ENCODE results near the gene TMTC1.
"Not testable (repeated sequence)": the region's sequence is repeated elsewhere in the genome, so short reads cannot be mapped to it uniquely, and the experiment has no call there.

Gene TMTC1

GRCh38 chr12:29783773-29784666 lies at the start of gene TMTC1:
TSS of gene TMTC1 (minus strand) at chr12:29783942. CDS start at chr12:29783751, 191 bp downstream.
- DNase-seq (ENCODE audit: low read depth in 2 of 2, low spot score in 1 of 2) = no peak

GRCh38 chr12:29831173-29831572 lies 47.4 kb upstream of the TMTC1 start:
- DNase-seq (ENCODE audit: low read depth in 2 of 2, low spot score in 1 of 2) = no peak

- DNase-seq (ENCODE audit: low read depth in 2 of 2, low spot score in 1 of 2) = no peak
Observed at GRCh38 chr12:29830391-29830790, 46.6 kb upstream of the TMTC1 start.

GRCh38 chr12:29818916-29819623 lies 35.3 kb upstream of the TMTC1 start:
- DNase-seq (ENCODE audit: low read depth in 2 of 2, low spot score in 1 of 2) = no peak

GRCh38 chr12:29816874-29817725 lies 33.4 kb upstream of the TMTC1 start:
- no peak for DNase-seq (ENCODE audit: low read depth in 2 of 2, low spot score in 1 of 2)

- not testable (repeated sequence) for DNase-seq (ENCODE audit: low read depth in 2 of 2, low spot score in 1 of 2)
Observed at GRCh38 chr12:29809616-29810361, 26.0 kb upstream of the TMTC1 start.

GRCh38 chr12:29807129-29807528 lies 23.4 kb upstream of the TMTC1 start:
- no peak for DNase-seq (ENCODE audit: low read depth in 2 of 2, low spot score in 1 of 2)

GRCh38 chr12:29804019-29804418 lies 20.3 kb upstream of the TMTC1 start:
- DNase-seq (ENCODE audit: low read depth in 2 of 2, low spot score in 1 of 2) = no peak

- no peak for DNase-seq (ENCODE audit: low read depth in 2 of 2, low spot score in 1 of 2)
Observed at GRCh38 chr12:29799591-29799990, 15.8 kb upstream of the TMTC1 start.

- no peak for DNase-seq (ENCODE audit: low read depth in 2 of 2, low spot score in 1 of 2)
Observed at GRCh38 chr12:29797565-29798355, 14.0 kb upstream of the TMTC1 start.

GRCh38 chr12:29796823-29797263 lies 13.1 kb upstream of the TMTC1 start:
- no peak for DNase-seq (ENCODE audit: low read depth in 2 of 2, low spot score in 1 of 2)

- no peak for DNase-seq (ENCODE audit: low read depth in 2 of 2, low spot score in 1 of 2)
Observed at GRCh38 chr12:29795715-29796114, 12.0 kb upstream of the TMTC1 start.

GRCh38 chr12:29794862-29795261 lies 11.1 kb upstream of the TMTC1 start:
- no peak for DNase-seq (ENCODE audit: low read depth in 2 of 2, low spot score in 1 of 2)

- DNase-seq (ENCODE audit: low read depth in 2 of 2, low spot score in 1 of 2) = no peak
Observed at GRCh38 chr12:29792853-29793252, 9.1 kb upstream of the TMTC1 start.

GRCh38 chr12:29792132-29792531 lies 8.4 kb upstream of the TMTC1 start:
- no peak for DNase-seq (ENCODE audit: low read depth in 2 of 2, low spot score in 1 of 2)

GRCh38 chr12:29782871-29783772 lies 620 bp downstream of the TMTC1 start:
- no peak for DNase-seq (ENCODE audit: low read depth in 2 of 2, low spot score in 1 of 2)

- no peak for DNase-seq (ENCODE audit: low read depth in 2 of 2, low spot score in 1 of 2)
Observed at GRCh38 chr12:29782285-29782870, 1.4 kb downstream of the TMTC1 start.

- DNase-seq (ENCODE audit: low read depth in 2 of 2, low spot score in 1 of 2) = no peak
Observed at GRCh38 chr12:29781705-29782266, 2.0 kb downstream of the TMTC1 start.
